HG03575 (cell line): Measurements from ENCODE around the gene INTS1.
"Not testable (repeated sequence)": the region's sequence is repeated elsewhere in the genome, so short reads cannot be mapped to it uniquely, and the experiment has no call there.

ENCODE experiments used
- ATAC-seq: cut with Tn5 transposase; IDR thresholded peaks from one replicate; pipeline ENCODE4 v1.9.1; 2021; ENCODE audit not compliant: unreplicated experiment, insufficient number of reproducible peaks, low FRiP score; ENCODE audit errors: extremely low read depth

Gene INTS1

GRCh38 chr7:1443587-1444200 lies 60.5 kb downstream of the INTS1 start:
- ATAC-seq = not testable (repeated sequence)

- ATAC-seq = no peak
These were observed 61.6 kb downstream of the INTS1 start for GRCh38 chr7:1442355-1443124.

- ATAC-seq = no peak
These were observed 62.4 kb downstream of the INTS1 start for GRCh38 chr7:1441615-1442354.

- no peak for ATAC-seq
These were observed 63.6 kb downstream of the INTS1 start for GRCh38 chr7:1440620-1441019.

GRCh38 chr7:1439373-1440363 lies 64.5 kb downstream of the INTS1 start:
- ATAC-seq = no peak

- no peak for ATAC-seq
These were observed 65.4 kb downstream of the INTS1 start for GRCh38 chr7:1438821-1439220.

GRCh38 chr7:1438208-1438607 lies 66.0 kb downstream of the INTS1 start:
- no peak for ATAC-seq

GRCh38 chr7:1437155-1437880 lies 66.9 kb downstream of the INTS1 start:
- no peak for ATAC-seq

- no peak for ATAC-seq
These were observed 67.6 kb downstream of the INTS1 start for GRCh38 chr7:1436608-1437007.

GRCh38 chr7:1434891-1435670 lies 69.1 kb downstream of the INTS1 start:
- no peak for ATAC-seq

GRCh38 chr7:1434165-1434718 lies 69.9 kb downstream of the INTS1 start:
- ATAC-seq = no peak

GRCh38 chr7:1433128-1433920 lies 70.9 kb downstream of the INTS1 start:
- no peak for ATAC-seq

GRCh38 chr7:1432411-1433082 lies 71.6 kb downstream of the INTS1 start:
- ATAC-seq = no peak

GRCh38 chr7:1431634-1432380 lies 72.4 kb downstream of the INTS1 start:
- no peak for ATAC-seq

- ATAC-seq = no peak
These were observed 73.0 kb downstream of the INTS1 start for GRCh38 chr7:1431226-1431625.
